Dendritic cell treated with granulocyte-macrophage colony-stimulating factor and Interleukin-4, amounts not matched to agents 40 ng/mL and 50 ng/mL, for 4 days (primary cell): Measurements from ENCODE around the gene MREG.

Experiments used
- H3K27ac Mint-ChIP-seq: one replicate; pipeline ENCODE4 v1.8.0; 2022; ENCODE audit warnings: mild to moderate bottlenecking, mixed read lengths
- H3K27me3 Mint-ChIP-seq: one replicate; pipeline ENCODE4 v1.8.0; 2022; ENCODE audit warnings: mild to moderate bottlenecking, mixed read lengths
- H3K36me3 Mint-ChIP-seq: one replicate; pipeline ENCODE4 v1.8.0; 2022; ENCODE audit warnings: low read depth, mixed read lengths
- H3K4me1 Mint-ChIP-seq: one replicate; pipeline ENCODE4 v1.8.0; 2022; ENCODE audit warnings: low read depth, mixed read lengths
- H3K4me3 Mint-ChIP-seq: one replicate; pipeline ENCODE4 v1.8.0; 2022; ENCODE audit warnings: mild to moderate bottlenecking, moderate library complexity, mixed read lengths
- H3K9me3 Mint-ChIP-seq: one replicate; pipeline ENCODE4 v1.8.0; 2022; ENCODE audit warnings: mixed read lengths
- intact Hi-C: fragments of 100-400 bp; cut with micrococcal nuclease; formaldehyde crosslinking; loops from one replicate; pipeline ENCODE4 v1.15.0; 2022

MREG gene, protein sequence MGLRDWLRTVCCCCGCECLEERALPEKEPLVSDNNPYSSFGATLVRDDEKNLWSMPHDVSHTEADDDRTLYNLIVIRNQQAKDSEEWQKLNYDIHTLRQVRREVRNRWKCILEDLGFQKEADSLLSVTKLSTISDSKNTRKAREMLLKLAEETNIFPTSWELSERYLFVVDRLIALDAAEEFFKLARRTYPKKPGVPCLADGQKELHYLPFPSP

DNA sequence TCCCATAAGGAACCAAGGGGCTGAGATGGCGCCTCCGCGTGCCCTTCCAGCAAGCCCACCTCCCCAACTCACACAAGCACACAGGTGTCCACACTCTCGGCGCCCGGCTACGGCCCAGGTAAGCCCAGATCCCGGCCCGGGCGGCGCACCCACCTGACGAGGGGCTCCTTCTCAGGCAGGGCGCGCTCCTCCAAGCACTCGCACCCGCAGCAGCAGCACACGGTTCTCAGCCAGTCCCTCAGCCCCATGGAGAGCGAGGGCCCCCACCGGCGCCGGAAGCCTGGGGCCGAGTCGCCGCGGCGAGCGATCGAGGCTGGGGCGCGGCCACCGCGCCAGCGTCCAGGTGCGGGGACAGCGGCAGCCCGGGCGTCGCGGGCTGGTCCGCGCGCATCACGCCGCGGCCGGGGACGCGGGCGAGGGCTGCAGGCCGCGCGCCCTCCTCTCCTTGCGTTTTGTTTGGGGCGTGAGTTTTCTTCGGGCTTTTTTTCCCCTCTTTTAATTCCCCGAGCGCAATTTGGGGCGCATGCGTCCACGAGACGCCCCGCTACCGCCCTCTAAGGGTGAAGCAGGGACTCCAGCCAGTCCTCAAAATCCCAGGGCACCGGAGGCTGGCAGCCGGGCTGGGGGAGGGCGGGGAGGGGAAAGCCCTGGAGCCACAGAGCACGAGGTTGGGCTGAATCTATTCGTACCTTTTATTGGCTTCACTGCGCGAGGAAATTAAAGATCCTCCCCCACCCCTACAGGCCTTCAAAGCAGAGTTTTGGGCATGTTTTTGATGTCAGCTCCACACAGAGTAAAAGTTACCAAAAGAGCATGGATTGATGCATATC, at the start of gene MREG:
MREG (minus strand) TSS at position 472 of the 830 bp plus-strand sequence; CDS start at position 248, 224 bp downstream.
- Mint-ChIP-seq H3K36me3 (peaks cover 8% of the 10 kb centered on the region), H3K9me3 (no peaks in the 10 kb centered on the region), H3K27me3 (peaks cover 4% of the 10 kb centered on the region), H3K4me1 (peaks cover 19% of the 10 kb centered on the region), H3K4me3 (peak within 1 kb of the TSS; percentile 85), H3K27ac (peak within 1 kb of the TSS; percentile 74)
- intact Hi-C loops, result no loop called here

- no peak overlapping the region for H3K27ac Mint-ChIP-seq
- intact Hi-C loops, result no loop called here
- H3K4me3 Mint-ChIP-seq, result no peak overlapping the region
- H3K36me3 Mint-ChIP-seq, result peaks cover 7% of the 10 kb centered on the region
- peaks cover 6% of the 10 kb centered on the region for H3K4me1 Mint-ChIP-seq
- no peaks in the 10 kb centered on the region for H3K27me3 Mint-ChIP-seq
- H3K9me3 Mint-ChIP-seq, result no peaks in the 10 kb centered on the region
These were observed 46.0 kb upstream of the MREG start for GRCh38 chr2:216059233-216059834.

DNA sequence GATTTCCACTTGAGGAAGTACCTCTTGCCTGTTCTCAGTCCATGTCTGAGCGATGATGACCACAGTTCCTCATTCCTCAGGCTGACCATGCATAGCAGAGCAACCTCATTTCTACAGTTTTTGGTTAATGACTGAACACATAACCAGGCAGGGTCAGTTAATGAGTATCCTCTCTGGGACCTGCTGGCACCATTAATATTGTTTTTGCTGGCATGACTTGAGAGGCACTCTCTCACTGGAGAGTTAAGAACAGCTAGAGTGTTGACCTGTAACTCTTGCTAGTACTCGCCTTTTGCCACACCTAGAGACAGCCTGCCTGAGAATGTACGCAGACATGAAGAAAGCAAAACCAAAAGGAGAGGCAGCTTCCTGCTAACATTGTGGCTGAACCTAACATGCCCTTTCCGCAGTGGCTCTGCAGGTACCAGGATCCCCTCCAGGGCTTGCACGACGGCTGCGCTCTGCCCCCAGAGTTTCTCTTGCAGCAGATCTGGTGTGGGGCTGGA, 44.4 kb upstream of the MREG start:
- H3K4me3 Mint-ChIP-seq, result no peak overlapping the region
- intact Hi-C loops, result no loop called here
- H3K4me1 Mint-ChIP-seq, result peaks cover 6% of the 10 kb centered on the region
- H3K27ac Mint-ChIP-seq, result no peak overlapping the region
- no peaks in the 10 kb centered on the region for H3K27me3 Mint-ChIP-seq
- H3K36me3 Mint-ChIP-seq, result peaks cover 7% of the 10 kb centered on the region
- no peaks in the 10 kb centered on the region for H3K9me3 Mint-ChIP-seq

- no peak overlapping the region for H3K4me3 Mint-ChIP-seq
- intact Hi-C loops, result no loop called here
These were observed 43.4 kb upstream of the MREG start for GRCh38 chr2:216056739-216057138.

GRCh38 chr2:216055680-216056079, 42.3 kb upstream of the MREG start:
- H3K27me3 Mint-ChIP-seq, result no peaks in the 10 kb centered on the region
- intact Hi-C loops, result no loop called here
- H3K27ac Mint-ChIP-seq, result no peak overlapping the region

More at GRCh38 chr2:216056739-216057138, 43.4 kb upstream of the MREG start:
- Mint-ChIP-seq H3K27ac (no peak overlapping the region), H3K9me3 (no peaks in the 10 kb centered on the region), H3K36me3 (peaks cover 3% of the 10 kb centered on the region), H3K27me3 (no peaks in the 10 kb centered on the region), H3K4me1 (peaks cover 6% of the 10 kb centered on the region)

DNA sequence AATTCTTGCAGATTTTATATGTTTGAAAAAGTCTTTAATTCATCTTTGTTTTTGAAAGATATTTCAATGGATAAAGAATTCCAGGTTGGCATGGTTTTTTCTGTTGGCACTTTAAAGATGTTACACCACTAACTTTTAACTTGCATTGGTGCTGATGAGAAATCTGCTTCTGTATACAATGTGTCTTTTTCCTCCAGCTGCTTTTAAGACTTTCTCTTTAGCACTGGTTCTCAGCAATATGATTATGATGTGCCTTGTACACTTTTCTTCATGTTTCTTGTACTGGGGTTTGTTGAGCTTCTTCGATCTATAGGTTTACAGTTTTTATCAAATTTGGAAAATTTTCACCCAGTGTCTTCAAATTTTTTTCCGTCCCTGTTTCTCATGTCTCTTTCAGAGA, 39.1 kb upstream of the MREG start:
- H3K27me3 Mint-ChIP-seq, result no peaks in the 10 kb centered on the region
- H3K9me3 Mint-ChIP-seq, result no peaks in the 10 kb centered on the region
- H3K36me3 Mint-ChIP-seq, result peaks cover 7% of the 10 kb centered on the region
- H3K27ac Mint-ChIP-seq, result no peak overlapping the region
- no peaks in the 10 kb centered on the region for H3K4me1 Mint-ChIP-seq
- H3K4me3 Mint-ChIP-seq, result no peak overlapping the region
- intact Hi-C loops, result no loop called here

More at GRCh38 chr2:216055680-216056079, 42.3 kb upstream of the MREG start:
- H3K36me3 Mint-ChIP-seq, result no peaks in the 10 kb centered on the region
- peaks cover 6% of the 10 kb centered on the region for H3K4me1 Mint-ChIP-seq
- no peak overlapping the region for H3K4me3 Mint-ChIP-seq
- H3K9me3 Mint-ChIP-seq, result no peaks in the 10 kb centered on the region

GRCh38 chr2:216051350-216051749, 38.0 kb upstream of the MREG start:
- H3K4me3 Mint-ChIP-seq, result no peak overlapping the region
- no peaks in the 10 kb centered on the region for H3K4me1 Mint-ChIP-seq
- H3K9me3 Mint-ChIP-seq, result no peaks in the 10 kb centered on the region
- peaks cover 7% of the 10 kb centered on the region for H3K36me3 Mint-ChIP-seq
- no peak overlapping the region for H3K27ac Mint-ChIP-seq
- no peaks in the 10 kb centered on the region for H3K27me3 Mint-ChIP-seq
- intact Hi-C loops, result no loop called here

GRCh38 chr2:216049452-216049851, 36.1 kb upstream of the MREG start:
- H3K4me1 Mint-ChIP-seq, result no peaks in the 10 kb centered on the region
- H3K27ac Mint-ChIP-seq, result no peak overlapping the region
- intact Hi-C loops, result no loop called here
- no peaks in the 10 kb centered on the region for H3K9me3 Mint-ChIP-seq
- no peaks in the 10 kb centered on the region for H3K27me3 Mint-ChIP-seq
- peaks cover 7% of the 10 kb centered on the region for H3K36me3 Mint-ChIP-seq
- no peak overlapping the region for H3K4me3 Mint-ChIP-seq

DNA sequence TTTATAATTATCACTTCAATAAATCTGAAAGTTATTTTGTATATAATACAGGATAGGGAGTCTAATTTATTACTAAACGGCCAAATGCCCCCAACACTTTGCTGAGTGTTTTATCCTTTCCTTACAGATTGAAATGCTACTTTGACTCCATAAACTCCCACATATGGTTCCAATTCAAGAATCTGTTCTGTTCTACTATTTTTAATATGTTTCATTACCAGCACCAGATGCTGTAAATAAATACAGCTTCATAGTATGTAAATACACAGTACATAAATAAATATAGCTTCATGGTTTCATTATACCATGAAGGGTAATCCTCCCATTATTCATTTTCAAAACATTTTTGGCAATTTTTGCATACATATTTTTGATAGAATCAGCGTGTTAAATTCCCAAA, 34.0 kb upstream of the MREG start:
- Mint-ChIP-seq H3K36me3 (peaks cover 13% of the 10 kb centered on the region), H3K4me1 (no peaks in the 10 kb centered on the region), H3K27me3 (no peaks in the 10 kb centered on the region), H3K4me3 (no peak overlapping the region), H3K9me3 (no peaks in the 10 kb centered on the region), H3K27ac (no peak overlapping the region)
- intact Hi-C loops, result no loop called here

GRCh38 chr2:216044883-216045486, 31.6 kb upstream of the MREG start:
- no peak overlapping the region for H3K4me3 Mint-ChIP-seq
- H3K4me1 Mint-ChIP-seq, result no peaks in the 10 kb centered on the region
- no peaks in the 10 kb centered on the region for H3K27me3 Mint-ChIP-seq
- H3K9me3 Mint-ChIP-seq, result no peaks in the 10 kb centered on the region
- H3K36me3 Mint-ChIP-seq, result peaks cover 11% of the 10 kb centered on the region
- intact Hi-C loops, result no loop called here
- no peak overlapping the region for H3K27ac Mint-ChIP-seq

DNA sequence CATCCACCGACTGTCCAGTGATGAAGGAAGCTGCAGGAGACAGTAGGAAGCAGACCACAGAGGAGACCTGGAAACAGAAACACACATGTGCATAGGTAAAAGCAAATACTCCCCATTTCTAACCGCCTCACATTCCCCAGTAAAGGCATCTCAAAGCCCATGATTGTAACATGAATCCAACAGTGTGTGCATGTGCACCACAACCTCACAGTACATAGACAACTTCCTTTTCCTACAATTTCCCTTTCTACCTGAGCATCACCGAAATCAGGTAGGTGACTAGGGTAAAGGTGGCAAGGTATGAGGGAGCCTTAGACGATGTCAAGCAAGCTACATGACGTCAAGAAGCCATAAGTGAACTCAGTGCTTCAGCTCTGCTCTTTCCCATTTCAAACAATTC, 30.6 kb upstream of the MREG start:
- no peaks in the 10 kb centered on the region for H3K27me3 Mint-ChIP-seq
- no peaks in the 10 kb centered on the region for H3K9me3 Mint-ChIP-seq
- intact Hi-C loops, result no loop called here
- no peak overlapping the region for H3K4me3 Mint-ChIP-seq
- no peaks in the 10 kb centered on the region for H3K4me1 Mint-ChIP-seq
- H3K27ac Mint-ChIP-seq, result no peak overlapping the region
- peaks cover 6% of the 10 kb centered on the region for H3K36me3 Mint-ChIP-seq

- peaks cover 6% of the 10 kb centered on the region for H3K36me3 Mint-ChIP-seq
- H3K4me1 Mint-ChIP-seq, result no peaks in the 10 kb centered on the region
- no peaks in the 10 kb centered on the region for H3K27me3 Mint-ChIP-seq
- intact Hi-C loops, result no loop called here
- H3K9me3 Mint-ChIP-seq, result no peaks in the 10 kb centered on the region
- no peak overlapping the region for H3K4me3 Mint-ChIP-seq
- H3K27ac Mint-ChIP-seq, result no peak overlapping the region
These were observed 28.1 kb upstream of the MREG start for GRCh38 chr2:216041438-216041837.

DNA sequence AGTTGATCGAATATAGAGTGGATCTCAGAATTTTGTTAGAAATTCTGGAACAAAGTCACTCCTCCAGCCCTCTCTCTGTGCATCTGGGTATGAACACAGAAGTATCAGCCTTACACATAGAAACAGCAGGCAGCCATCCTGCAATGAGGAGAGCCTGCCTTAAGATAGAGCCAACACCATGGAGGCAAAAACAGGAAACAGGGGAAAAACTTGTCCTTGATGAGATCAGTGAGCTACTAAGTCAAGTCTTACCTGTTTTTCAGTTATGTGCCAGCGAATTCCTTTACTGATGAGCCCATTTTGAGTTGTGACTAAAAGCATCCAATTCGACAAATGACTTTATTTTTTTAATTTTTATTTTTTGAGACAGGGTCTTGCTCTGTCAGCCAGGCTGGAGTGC, 26.6 kb upstream of the MREG start:
- Mint-ChIP-seq H3K27me3 (no peaks in the 10 kb centered on the region), H3K9me3 (no peaks in the 10 kb centered on the region), H3K4me1 (no peaks in the 10 kb centered on the region), H3K27ac (no peak overlapping the region), H3K4me3 (no peak overlapping the region), H3K36me3 (peaks cover 6% of the 10 kb centered on the region)
- intact Hi-C loops, result no loop called here

- H3K27me3 Mint-ChIP-seq, result no peaks in the 10 kb centered on the region
- no peaks in the 10 kb centered on the region for H3K9me3 Mint-ChIP-seq
- no peak overlapping the region for H3K4me3 Mint-ChIP-seq
- no peaks in the 10 kb centered on the region for H3K4me1 Mint-ChIP-seq
- H3K27ac Mint-ChIP-seq, result no peak overlapping the region
- no peaks in the 10 kb centered on the region for H3K36me3 Mint-ChIP-seq
- intact Hi-C loops, result loop anchor here (2.0 kb wide), 1 partner anchor 633 kb away; no protein-coding TSS in a partner anchor
These were observed 20.7 kb upstream of the MREG start for GRCh38 chr2:216034065-216034464.
